ENCODE data around the gene NR4A3. TPM values are rescaled to one million over a fixed set of nuclear protein-coding genes. Genes with fewer than 3 reads are reported as not detected.

The NR4A3 gene
- polyA plus RNA-seq, 1 of the 3 experiments (the other 2 are of a cell fraction): 1.3 TPM

DNA sequence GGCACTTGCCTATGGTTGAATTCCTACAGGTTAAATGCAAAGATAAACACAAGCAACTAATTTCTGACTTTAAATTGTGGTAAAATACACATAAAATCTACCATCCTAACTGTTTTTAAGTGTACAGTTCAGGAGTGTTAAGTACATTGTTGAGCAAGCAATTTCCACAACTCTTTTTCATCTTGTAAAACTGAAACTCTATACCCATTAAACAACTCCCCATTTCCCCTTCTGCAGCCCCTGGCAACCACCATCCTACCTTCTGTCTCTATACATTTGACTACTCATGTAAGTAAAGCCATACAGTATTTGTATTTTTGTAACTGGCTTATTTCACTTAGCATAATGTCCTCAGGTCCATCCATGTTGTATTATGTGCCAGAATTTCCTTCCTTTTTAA, 46.3 kb downstream of the NR4A3 start (continued):
- TF ChIP-seq TAF1 (IDR thresholded peaks at IDR 0.05; ENCODE audit: borderline replicate concordance, low read depth, low read length) (no peak), EP300 (IDR thresholded peaks at IDR 0.05; ENCODE audit: borderline replicate concordance in 1 of 2, low read depth in 1 of 2, low read length in 1 of 2) (no peak), CHD2 (IDR thresholded peaks at IDR 0.05; ENCODE audit: low read length, partially characterized antibody) (no peak), NRF1 (IDR thresholded peaks at IDR 0.05; ENCODE audit: low read depth, low read length) (no peak), SIN3A (IDR thresholded peaks at IDR 0.05; ENCODE audit: borderline replicate concordance, low read depth, low read length) (no peak), GABPA (IDR thresholded peaks at IDR 0.05; ENCODE audit: low read depth) (no peak), ELF1 (IDR thresholded peaks at IDR 0.05) (no peak), TEAD4 (IDR thresholded peaks at IDR 0.05; ENCODE audit: borderline replicate concordance, insufficient read depth) (no peak)
- TF ChIP-seq, protein P1, sequence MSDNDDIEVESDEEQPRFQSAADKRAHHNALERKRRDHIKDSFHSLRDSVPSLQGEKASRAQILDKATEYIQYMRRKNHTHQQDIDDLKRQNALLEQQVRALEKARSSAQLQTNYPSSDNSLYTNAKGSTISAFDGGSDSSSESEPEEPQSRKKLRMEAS (IDR thresholded peaks at IDR 0.05; ENCODE audit: low read depth): no peak
- TF ChIP-seq, protein P2, sequence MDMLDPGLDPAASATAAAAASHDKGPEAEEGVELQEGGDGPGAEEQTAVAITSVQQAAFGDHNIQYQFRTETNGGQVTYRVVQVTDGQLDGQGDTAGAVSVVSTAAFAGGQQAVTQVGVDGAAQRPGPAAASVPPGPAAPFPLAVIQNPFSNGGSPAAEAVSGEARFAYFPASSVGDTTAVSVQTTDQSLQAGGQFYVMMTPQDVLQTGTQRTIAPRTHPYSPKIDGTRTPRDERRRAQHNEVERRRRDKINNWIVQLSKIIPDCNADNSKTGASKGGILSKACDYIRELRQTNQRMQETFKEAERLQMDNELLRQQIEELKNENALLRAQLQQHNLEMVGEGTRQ (IDR thresholded peaks at IDR 0.05; ENCODE audit: borderline replicate concordance, low read depth, low read length): no peak

DNA sequence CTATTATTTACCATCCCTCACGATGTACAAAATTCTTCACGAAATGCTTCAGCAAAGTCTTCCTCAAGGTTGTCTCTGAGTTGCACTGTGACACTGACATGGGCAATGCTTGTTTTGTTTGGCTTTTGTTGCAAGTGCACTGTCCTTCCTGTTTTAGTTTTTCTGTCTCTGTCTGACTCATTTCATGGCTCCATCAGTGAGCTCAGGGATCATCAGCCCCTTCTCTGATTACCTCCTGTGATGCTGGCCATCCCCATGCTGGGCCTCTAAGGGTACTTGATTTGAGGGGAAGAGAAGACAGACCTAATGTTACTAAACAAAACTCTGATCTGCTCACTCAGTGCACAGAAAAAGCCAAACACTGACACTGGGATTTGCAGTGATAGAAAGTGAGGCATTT, 47.2 kb downstream of the NR4A3 start:
- peaks cover 23% of the 10 kb centered on the region for H3F3A ChIP-seq (replicated peaks; ENCODE audit: insufficient read depth)
- no peaks in the 10 kb centered on the region for H4K20me1 ChIP-seq (ENCODE audit: insufficient read depth)
- H3K4me2 ChIP-seq: peak overlapping the region; percentile 23; the same call in 1 of the 2 replicates
- ChIA-PET POLR2A (no interaction called here), CTCF (interaction anchor here (0.6 kb wide), 1 partner anchor 699 kb away, joined by 3 read pairs; no protein-coding TSS in a partner anchor)
- H2AFZ ChIP-seq (ENCODE audit: low read depth): peak overlapping the region; percentile 35; the same call in 1 of the 2 replicates
- H3K9me3 ChIP-seq: no peaks in the 10 kb centered on the region
- H3K9ac ChIP-seq: no peak overlapping the region
- H3K9me2 ChIP-seq: no peaks in the 10 kb centered on the region
- peaks cover 0 to 7% of the 10 kb centered on the region in 2 experiments; a peak in 1 of 4 replicates for H3K4me1 ChIP-seq (ENCODE audit: control insufficient read depth in 1 of 2, insufficient read depth in 2 of 2, low read depth in 1 of 2, low read length in 1 of 2)
- DNase-seq: no peak
- H3K27me3 ChIP-seq (ENCODE audit: insufficient read depth): no peaks in the 10 kb centered on the region
- TF ChIP-seq POLR2AphosphoS5 (IDR thresholded peaks at IDR 0.05; ENCODE audit: low read depth, low read length) (no peak), NFIC (IDR thresholded peaks at IDR 0.05; ENCODE audit: borderline replicate concordance) (no peak), JUND (IDR thresholded peaks at IDR 0.05) (no peak), ELF1 (IDR thresholded peaks at IDR 0.05) (no peak)
- H3K36me3 ChIP-seq (replicated peaks in 1 of 2; ENCODE audit: control insufficient read depth in 1 of 2, insufficient read depth in 2 of 2, low read length in 1 of 2): no peaks in the 10 kb centered on the region
- peak overlapping the region in 1 of 2 experiments; percentile 17; a peak in 2 of 4 replicates for H3K27ac ChIP-seq (ENCODE audit: low read depth in 2 of 2, low read length in 1 of 2)
- 91% methylated on average over 2 of the region's 2 CpGs for WGBS (ENCODE audit: low lambda C conversion rate)
- no peaks in the 10 kb centered on the region for H3K79me2 ChIP-seq (ENCODE audit: insufficient read depth)
- no peak overlapping the region for H3K4me3 ChIP-seq (ENCODE audit: low read depth in 2 of 2, low read length in 1 of 2)

DNA sequence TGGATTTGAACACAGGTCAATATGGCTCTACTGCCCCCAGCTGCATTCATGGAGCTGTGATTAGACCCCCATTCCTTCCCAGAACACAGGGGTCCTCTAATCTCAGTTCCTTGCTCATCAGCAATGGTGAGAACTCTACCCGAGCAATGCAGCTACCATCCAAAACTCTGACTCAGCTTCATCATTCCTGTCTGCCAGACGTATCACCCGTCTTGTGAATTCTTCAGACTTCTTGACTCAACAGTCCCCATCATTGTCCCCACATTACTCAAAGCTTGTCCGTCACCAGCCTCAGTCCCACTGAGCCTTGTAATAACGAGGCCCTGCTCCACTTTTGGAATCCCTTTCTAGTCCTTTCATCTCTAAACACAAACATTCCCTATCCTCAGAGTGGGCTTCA, 48.4 kb downstream of the NR4A3 start:
- ChIA-PET CTCF (no interaction called here), POLR2A (no interaction called here)
- peak overlapping the region in 1 of 2 experiments; percentile 34; a peak in 2 of 4 replicates for H3K27ac ChIP-seq (ENCODE audit: low read depth in 2 of 2, low read length in 1 of 2)
- no peaks in the 10 kb centered on the region for H3K9me2 ChIP-seq
- H3K4me3 ChIP-seq (ENCODE audit: low read depth in 2 of 2, low read length in 1 of 2): no peak overlapping the region
- TF ChIP-seq, protein P2 (IDR thresholded peaks at IDR 0.05; ENCODE audit: borderline replicate concordance, low read depth, low read length): no peak
- TF ChIP-seq ELF1 (IDR thresholded peaks at IDR 0.05) (no peak), RAD21 (IDR thresholded peaks at IDR 0.05; ENCODE audit: low read length) (no peak), TAF1 (IDR thresholded peaks at IDR 0.05; ENCODE audit: borderline replicate concordance, low read depth, low read length) (no peak), EP300 (IDR thresholded peaks at IDR 0.05; ENCODE audit: borderline replicate concordance in 1 of 2, low read depth in 1 of 2, low read length in 1 of 2) (no peak), NRF1 (IDR thresholded peaks at IDR 0.05; ENCODE audit: low read depth, low read length) (no peak), FOXM1 (IDR thresholded peaks at IDR 0.05; ENCODE audit: low read depth) (no peak), MXI1 (IDR thresholded peaks at IDR 0.05; ENCODE audit: low read depth, low read length) (no peak)
- H3K36me3 ChIP-seq (replicated peaks in 1 of 2; ENCODE audit: control insufficient read depth in 1 of 2, insufficient read depth in 2 of 2, low read length in 1 of 2): no peaks in the 10 kb centered on the region
- H4K20me1 ChIP-seq (ENCODE audit: insufficient read depth): no peaks in the 10 kb centered on the region
- H3K9me3 ChIP-seq: no peaks in the 10 kb centered on the region
- peaks cover 23% of the 10 kb centered on the region for H3F3A ChIP-seq (replicated peaks; ENCODE audit: insufficient read depth)
- WGBS (ENCODE audit: low lambda C conversion rate): 61% methylated on average over 5 of the region's 5 CpGs
- H3K4me1 ChIP-seq (ENCODE audit: control insufficient read depth in 1 of 2, insufficient read depth in 2 of 2, low read depth in 1 of 2, low read length in 1 of 2): peaks cover 0 to 9% of the 10 kb centered on the region in 2 experiments; a peak in 1 of 4 replicates
- no peaks in the 10 kb centered on the region for H3K79me2 ChIP-seq (ENCODE audit: insufficient read depth)
- no peak overlapping the region for H3K9ac ChIP-seq
- DNase-seq: no peak
- no peaks in the 10 kb centered on the region for H3K27me3 ChIP-seq (ENCODE audit: insufficient read depth)
- peak overlapping the region; percentile 12 for H2AFZ ChIP-seq (ENCODE audit: low read depth)
- H3K4me2 ChIP-seq: 0 out of 2 replicates have a peak overlapping the region, but pooled peaks have one; percentile 10
